IMR-90 (cell line): ENCODE measurements around the gene CHAT. TPM values are rescaled to one million over a fixed set of nuclear protein-coding genes. Genes with fewer than 3 reads are reported as not detected.

ENCODE experiments used
- ATAC-seq: fragments of 200-7000 bp; cut with Tn5 transposase; 2 replicates; pipeline ENCODE4 v1.9.1; 2020; ENCODE audit warnings: low read depth, mild to moderate bottlenecking, moderate library complexity
- BruUV-seq: library from RNA; stranded (reverse); fragments of 400-500 nt; replicated peaks from 2 replicates; lab custom pipeline; 2021; lab: Mats Ljungman, UMichigan
- CTCF ChIA-PET: fragments of 300-600 bp; formaldehyde crosslinking; extraction: SDS; loops from one replicate; lab custom pipeline; 2021; ENCODE audit warnings: antibody characterized with exemption; lab: Yijun Ruan, JAX
- POLR2A ChIA-PET: fragments of 300-600 bp; sonication (Branson Sonifier 250); formaldehyde crosslinking; loops from one replicate; lab custom pipeline; 2022; ENCODE audit warnings: antibody characterized with exemption; ENCODE audit not compliant: unreplicated experiment; lab: Charles Lee
- DNase-seq: peaks from one replicate; pipeline ENCODE4 v3.0.0; 2013
- H2AFZ ChIP-seq: replicated peaks from 2 replicates; pipeline ENCODE3; 2013; ENCODE audit warnings: low read length, mild to moderate bottlenecking; ENCODE audit not compliant: poor library complexity
- H2AK5ac ChIP-seq: 2 replicates; pipeline ENCODE4 v1.6.1; 2013; ENCODE audit warnings: low read depth, low read length, inconsistent platforms
- H2AK9ac ChIP-seq: replicated peaks from 2 replicates; pipeline ENCODE3; 2013; ENCODE audit warnings: mild to moderate bottlenecking, low read depth, low read length, moderate library complexity; ENCODE audit not compliant: poor library complexity
- H2BK120ac ChIP-seq: 2 replicates; pipeline ENCODE4 v1.6.1; 2013; ENCODE audit warnings: low read depth, low read length, inconsistent platforms
- H2BK15ac ChIP-seq: 3 replicates; pipeline ENCODE4 v1.6.1; 2013; ENCODE audit warnings: low read depth, low read length, inconsistent platforms
- H2BK20ac ChIP-seq: 2 replicates; pipeline ENCODE4 v1.6.1; 2013; ENCODE audit warnings: low read depth, mild to moderate bottlenecking, inconsistent platforms, low read length, moderate library complexity
- H2BK5ac ChIP-seq: 2 replicates; pipeline ENCODE4 v1.6.1; 2013; ENCODE audit warnings: mild to moderate bottlenecking, low read depth, low read length, inconsistent platforms; ENCODE audit not compliant: poor library complexity, severe bottlenecking
- H3K14ac ChIP-seq: replicated peaks from 2 replicates; pipeline ENCODE4 v1.6.1; 2013; ENCODE audit warnings: low read depth, low read length, inconsistent platforms
- H3K18ac ChIP-seq: 2 replicates; pipeline ENCODE4 v1.6.1; 2013; ENCODE audit warnings: low read depth, low read length, control low read depth
- H3K23ac ChIP-seq: 2 replicates; pipeline ENCODE4 v1.6.1; 2013; ENCODE audit warnings: low read depth, low read length, inconsistent platforms
- H3K27ac ChIP-seq: 2 replicates; pipeline ENCODE4 v1.5.1; 2013; ENCODE audit warnings: mild to moderate bottlenecking, control low read depth, low read length; ENCODE audit not compliant: insufficient read depth
- H3K27me3 ChIP-seq: 2 replicates; pipeline ENCODE4 v1.6.1; 2013; ENCODE audit warnings: low read length; ENCODE audit not compliant: control insufficient read depth, insufficient read depth
- H3K36me3 ChIP-seq: 2 replicates; pipeline ENCODE4 v1.6.1; 2013; ENCODE audit warnings: low read length, mixed read lengths; ENCODE audit not compliant: control insufficient read depth, insufficient read depth
- H3K4ac ChIP-seq: 2 replicates; pipeline ENCODE4 v1.6.1; 2013; ENCODE audit warnings: low read depth, low read length, inconsistent platforms
- H3K4me1 ChIP-seq: 2 replicates; pipeline ENCODE4 v1.6.1; 2013; ENCODE audit warnings: low read length, mixed read lengths; ENCODE audit not compliant: control insufficient read depth, insufficient read depth
- H3K4me2 ChIP-seq: 2 replicates; pipeline ENCODE4 v1.6.1; 2013; ENCODE audit warnings: low read depth, mild to moderate bottlenecking, control low read depth, low read length, moderate library complexity
- H3K4me3 ChIP-seq: 2 replicates; pipeline ENCODE4 v1.5.1; 2013; ENCODE audit warnings: low read depth, mild to moderate bottlenecking, control low read depth, low read length, moderate library complexity; ENCODE audit not compliant: insufficient read depth
- H3K56ac ChIP-seq: 2 replicates; pipeline ENCODE4 v1.6.1; 2013; ENCODE audit warnings: low read length, inconsistent platforms; ENCODE audit not compliant: insufficient read depth; ENCODE audit errors: extremely low read depth
- H3K79me1 ChIP-seq, 2 experiments: 2 replicates each; pipeline ENCODE4 v1.6.1; 2013; ENCODE audit warnings: low read length in 2 of 2, inconsistent platforms in 1 of 2, low read depth in 1 of 2
- H3K9ac ChIP-seq: 2 replicates; pipeline ENCODE4 v1.6.1; 2013; ENCODE audit warnings: low read depth, low read length, control low read depth
- H3K9me1 ChIP-seq: 2 replicates; pipeline ENCODE4 v1.6.1; 2013; ENCODE audit warnings: low read length, inconsistent platforms; ENCODE audit not compliant: insufficient read depth
- H3K9me3 ChIP-seq: 2 replicates; pipeline ENCODE4 v1.6.1; 2013; ENCODE audit warnings: low read length; ENCODE audit not compliant: control insufficient read depth, insufficient read depth
- H4K20me1 ChIP-seq: 2 replicates; pipeline ENCODE4 v1.6.1; 2013; ENCODE audit warnings: low read length, inconsistent platforms; ENCODE audit not compliant: insufficient read depth
- H4K5ac ChIP-seq: 2 replicates; pipeline ENCODE4 v1.6.1; 2013; ENCODE audit warnings: mild to moderate bottlenecking, low read depth, low read length, control low read depth
- H4K8ac ChIP-seq, 2 experiments: 2 replicates each; pipeline ENCODE4 v1.6.1; 2013; ENCODE audit warnings: low read depth in 2 of 2, low read length in 2 of 2, control low read depth in 1 of 2, inconsistent platforms in 1 of 2
- H4K91ac ChIP-seq: 2 replicates; pipeline ENCODE4 v1.6.1; 2013; ENCODE audit warnings: low read depth, low read length, inconsistent platforms; ENCODE audit not compliant: insufficient read depth
- CEBPB ChIP-seq: IDR thresholded peaks from 2 replicates; pipeline ENCODE4 v1.6.1; 2012; ENCODE audit warnings: low read depth, low read length, improper control_type of control experiment
- CHD1 ChIP-seq: IDR thresholded peaks from 2 replicates; pipeline ENCODE4 v1.6.1; 2012; ENCODE audit warnings: low read depth, low read length, improper control_type of control experiment
- FOS ChIP-seq: fragments of 150-350 bp; IDR thresholded peaks from 2 replicates; pipeline ENCODE4 v1.6.1; 2016; ENCODE audit warnings: low read depth, low read length
- MAZ ChIP-seq: IDR thresholded peaks from 2 replicates; pipeline ENCODE4 v1.6.1; 2012; ENCODE audit warnings: low read depth, mild to moderate bottlenecking, low read length, improper control_type of control experiment, moderate library complexity, borderline replicate concordance
- MXI1 ChIP-seq: IDR thresholded peaks from 2 replicates; pipeline ENCODE4 v1.6.1; 2012; ENCODE audit warnings: low read depth, mild to moderate bottlenecking, low read length, moderate library complexity, borderline replicate concordance
- POLR2A ChIP-seq: IDR thresholded peaks from 2 replicates; pipeline ENCODE4 v1.6.1; 2012; ENCODE audit warnings: mild to moderate bottlenecking, low read depth, low read length
- RCOR1 ChIP-seq: IDR thresholded peaks from 2 replicates; pipeline ENCODE4 v1.6.1; 2012; ENCODE audit warnings: mild to moderate bottlenecking, low read length, improper control_type of control experiment; ENCODE audit not compliant: insufficient replicate concordance
- SMC3 ChIP-seq: fragments of 150-350 bp; IDR thresholded peaks from 2 replicates; pipeline ENCODE4 v1.6.1; 2016; ENCODE audit warnings: low read depth, mild to moderate bottlenecking, antibody characterized with exemption, low read length, moderate library complexity
- USF2 ChIP-seq: fragments of 150-350 bp; IDR thresholded peaks from 2 replicates; pipeline ENCODE4 v1.6.1; 2017; ENCODE audit warnings: mild to moderate bottlenecking, antibody characterized with exemption, low read length, low read depth
- WGBS, 2 experiments: methylation state at CpG; one replicate each; pipeline versions ENCODE4 v1.1.5 to v1.1.7; 2013; ENCODE audit warnings: missing lambda C conversion rate in 2 of 2; ENCODE audit not compliant: insufficient read length in 1 of 2; ENCODE audit errors: extremely low coverage in 2 of 2; 5-methylcytosine and 5-hydroxymethylcytosine counted together
- dilution Hi-C: fragments of 300-500 bp; cut with HindIII; formaldehyde crosslinking; loops from one replicate; pipeline ENCODE4 v1.14.3; 2018; ENCODE audit warnings: low sequenced_read_pairs; ENCODE audit not compliant: unreplicated experiment
- in situ Hi-C: fragments of 300-500 bp; cut with MboI; formaldehyde crosslinking; loops from 3 replicates; pipeline ENCODE4 v1.14.3; 2019; ENCODE audit warnings: low sequenced_read_pairs, inconsistent platforms, mixed read lengths
- intact Hi-C: fragments of 100-400 bp; cut with micrococcal nuclease; formaldehyde crosslinking; loops from 2 replicates; pipeline ENCODE4 v1.10.0; 2022
- polyA plus RNA-seq, 3 experiments: library from polyadenylated mRNA; depleted of rRNA; stranded (reverse); fragments of >200 nt; gene quantifications; 2 replicates each; pipeline ENCODE4 v1.2.3, GENCODE V29; 2012; ENCODE audit warnings: low replicate concordance in 1 of 3
- total RNA-seq: library from RNA; depleted of rRNA; stranded (reverse); fragments of >200 nt; gene quantifications from 2 replicates; pipeline ENCODE4 v1.2.3, GENCODE V29; 2012

The CHAT gene
- total and polyA plus RNA-seq, 2 of the 4 experiments (the other 2 are of a cell fraction) = not detected

- Histone ChIP-seq H3K23ac (no peak overlapping the region), H2AFZ (peak overlapping the region; percentile 23), H2AK5ac (no peak overlapping the region), H3K27ac (no peak overlapping the region), H4K20me1 (no peaks in the 10 kb centered on the region), H3K79me1 (no peaks in the 10 kb centered on the region), H3K9me3 (no peaks in the 10 kb centered on the region), H3K4ac (no peak overlapping the region), H2BK5ac (no peak overlapping the region), H2AK9ac (peak overlapping the region; percentile 42), H2BK120ac (no peak overlapping the region), H4K91ac (no peak overlapping the region), H3K4me2 (no peak overlapping the region), H3K36me3 (no peaks in the 10 kb centered on the region), H3K18ac (no peak overlapping the region), H4K5ac (no peak overlapping the region), H3K27me3 (peaks cover 17% of the 10 kb centered on the region), H2BK20ac (no peak overlapping the region), H3K4me3 (no peak overlapping the region), H3K14ac (no peak overlapping the region), H2BK15ac (no peak overlapping the region), H3K56ac (no peak overlapping the region), H4K8ac (no peak overlapping the region), H3K4me1 (no peaks in the 10 kb centered on the region), H3K9ac (no peak overlapping the region), H3K9me1 (0 out of 2 replicates have a peak, but pooled peaks cover 2% of the 10 kb centered on the region)
- TF ChIP-seq USF2 (no peak), CHD1 (no peak), CEBPB (no peak), MXI1 (no peak), RCOR1 (no peak), SMC3 (no peak), POLR2A (no peak), FOS (no peak), MAZ (no peak)
- no peak for ATAC-seq
- no peak for DNase-seq
- WGBS, 2 experiments = 87% methylated on average over 7 of the region's 18 CpGs; no CpG with 5 or more reads in 1 of the 2 experiments
- dilution Hi-C loops (no loop called here), intact Hi-C loops (no loop called here), in situ Hi-C loops (no loop called here)
- no TSS peak for BruUV-seq
- POLR2A ChIA-PET = no interaction called here
- CTCF ChIA-PET = no interaction called here
Measured at GRCh38 chr10:49627644-49628247, 13.9 kb downstream of the CHAT start.
